ENCODE results near the gene C1orf87.

DNA sequence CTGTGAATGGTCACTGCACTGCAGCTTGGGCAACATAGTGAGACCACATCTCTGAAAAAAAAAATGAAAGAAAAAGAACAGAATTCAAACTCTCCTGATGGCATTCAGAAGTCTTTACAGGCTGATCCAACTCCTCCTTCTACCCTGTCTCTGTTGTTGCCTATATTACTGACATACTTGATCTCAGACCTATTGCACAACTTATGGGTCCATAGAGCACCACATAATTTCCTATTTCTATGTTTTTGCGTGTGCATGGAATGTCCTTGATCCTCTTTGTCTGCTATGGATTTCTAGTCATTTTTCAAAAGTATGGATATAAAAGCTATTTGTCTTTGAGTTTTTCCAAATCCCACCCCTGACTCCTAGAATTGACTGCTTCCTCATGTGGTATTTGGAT is 124.6 kb downstream of the C1orf87 start:
- TF ChIP-seq, protein P1, sequence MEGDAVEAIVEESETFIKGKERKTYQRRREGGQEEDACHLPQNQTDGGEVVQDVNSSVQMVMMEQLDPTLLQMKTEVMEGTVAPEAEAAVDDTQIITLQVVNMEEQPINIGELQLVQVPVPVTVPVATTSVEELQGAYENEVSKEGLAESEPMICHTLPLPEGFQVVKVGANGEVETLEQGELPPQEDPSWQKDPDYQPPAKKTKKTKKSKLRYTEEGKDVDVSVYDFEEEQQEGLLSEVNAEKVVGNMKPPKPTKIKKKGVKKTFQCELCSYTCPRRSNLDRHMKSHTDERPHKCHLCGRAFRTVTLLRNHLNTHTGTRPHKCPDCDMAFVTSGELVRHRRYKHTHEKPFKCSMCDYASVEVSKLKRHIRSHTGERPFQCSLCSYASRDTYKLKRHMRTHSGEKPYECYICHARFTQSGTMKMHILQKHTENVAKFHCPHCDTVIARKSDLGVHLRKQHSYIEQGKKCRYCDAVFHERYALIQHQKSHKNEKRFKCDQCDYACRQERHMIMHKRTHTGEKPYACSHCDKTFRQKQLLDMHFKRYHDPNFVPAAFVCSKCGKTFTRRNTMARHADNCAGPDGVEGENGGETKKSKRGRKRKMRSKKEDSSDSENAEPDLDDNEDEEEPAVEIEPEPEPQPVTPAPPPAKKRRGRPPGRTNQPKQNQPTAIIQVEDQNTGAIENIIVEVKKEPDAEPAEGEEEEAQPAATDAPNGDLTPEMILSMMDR (conservative IDR thresholded peaks at IDR 0.05; ENCODE audit: low read depth, low read length), result no peak
- TF ChIP-seq EZH2 (IDR thresholded peaks at IDR 0.05; ENCODE audit: low read length, unreplicated experiment), result no peak
- TF ChIP-seq EZH2phosphoT487 (IDR thresholded peaks at IDR 0.05; ENCODE audit: borderline replicate concordance, low read length), result no peak
